Measurements from ENCODE around the gene NFXL1. TPM values are rescaled to one million over a fixed set of nuclear protein-coding genes. Genes with fewer than 3 reads are reported as not detected.

Gene NFXL1
- total RNA-seq, 1 experiment from 2014 or later = 15.7 TPM

DNA sequence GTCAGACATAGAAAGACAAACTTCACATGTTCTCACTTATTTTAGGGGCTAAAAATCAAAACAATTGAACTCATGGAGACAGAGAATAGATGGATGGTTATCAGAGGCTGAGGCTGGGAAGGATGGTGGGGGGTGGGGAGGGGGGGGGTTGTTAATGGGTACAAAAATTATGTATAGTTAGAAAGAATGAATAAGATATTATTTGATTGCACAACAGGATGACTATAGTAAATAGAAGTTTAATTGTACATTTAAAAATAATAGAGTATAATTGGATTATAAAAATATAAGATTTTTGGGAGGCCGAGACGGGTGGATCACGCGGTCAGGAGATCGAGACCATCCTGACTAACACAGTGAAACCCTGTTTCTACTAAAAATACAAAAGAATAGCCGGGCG, 109.8 kb downstream of the NFXL1 start:
- ChIA-PET POLR2A (ENCODE audit: unreplicated experiment) (no interaction called here), CTCF (no interaction called here)
- H3K4me1 ChIP-seq (replicated peaks; ENCODE audit: insufficient read depth) = no peaks in the 10 kb centered on the region
- no peaks in the 10 kb centered on the region for H4K20me1 ChIP-seq (ENCODE audit: insufficient read depth)
- H3K9me3 ChIP-seq (ENCODE audit: insufficient read depth, low read depth) = no peaks in the 10 kb centered on the region
- DNase-seq = no peak
- no peak overlapping the region for H3K4me2 ChIP-seq
- H3K36me3 ChIP-seq (ENCODE audit: low read depth) = no peaks in the 10 kb centered on the region
- no TSS peak for BruUV-seq (replicated peaks)
- no peaks in the 10 kb centered on the region for H3K9me2 ChIP-seq (ENCODE audit: insufficient read depth)
- no peak overlapping the region for H2AFZ ChIP-seq
- H3F3A ChIP-seq (ENCODE audit: insufficient read depth, low read depth) = no peaks in the 10 kb centered on the region
- H3K79me2 ChIP-seq (ENCODE audit: low read depth) = no peaks in the 10 kb centered on the region
- intact Hi-C loops (cut with micrococcal nuclease; ENCODE audit: unreplicated experiment) = no loop called here
- H3K4me3 ChIP-seq = no peak overlapping the region
- H3K27ac ChIP-seq = no peak overlapping the region
- H3K27me3 ChIP-seq (ENCODE audit: insufficient read depth, low read depth) = no peaks in the 10 kb centered on the region
- TF ChIP-seq EZH2 (IDR thresholded peaks at IDR 0.05; ENCODE audit: low read depth) = no peak
- TF ChIP-seq, protein P1, sequence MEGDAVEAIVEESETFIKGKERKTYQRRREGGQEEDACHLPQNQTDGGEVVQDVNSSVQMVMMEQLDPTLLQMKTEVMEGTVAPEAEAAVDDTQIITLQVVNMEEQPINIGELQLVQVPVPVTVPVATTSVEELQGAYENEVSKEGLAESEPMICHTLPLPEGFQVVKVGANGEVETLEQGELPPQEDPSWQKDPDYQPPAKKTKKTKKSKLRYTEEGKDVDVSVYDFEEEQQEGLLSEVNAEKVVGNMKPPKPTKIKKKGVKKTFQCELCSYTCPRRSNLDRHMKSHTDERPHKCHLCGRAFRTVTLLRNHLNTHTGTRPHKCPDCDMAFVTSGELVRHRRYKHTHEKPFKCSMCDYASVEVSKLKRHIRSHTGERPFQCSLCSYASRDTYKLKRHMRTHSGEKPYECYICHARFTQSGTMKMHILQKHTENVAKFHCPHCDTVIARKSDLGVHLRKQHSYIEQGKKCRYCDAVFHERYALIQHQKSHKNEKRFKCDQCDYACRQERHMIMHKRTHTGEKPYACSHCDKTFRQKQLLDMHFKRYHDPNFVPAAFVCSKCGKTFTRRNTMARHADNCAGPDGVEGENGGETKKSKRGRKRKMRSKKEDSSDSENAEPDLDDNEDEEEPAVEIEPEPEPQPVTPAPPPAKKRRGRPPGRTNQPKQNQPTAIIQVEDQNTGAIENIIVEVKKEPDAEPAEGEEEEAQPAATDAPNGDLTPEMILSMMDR (conservative IDR thresholded peaks at IDR 0.05) = no peak

DNA sequence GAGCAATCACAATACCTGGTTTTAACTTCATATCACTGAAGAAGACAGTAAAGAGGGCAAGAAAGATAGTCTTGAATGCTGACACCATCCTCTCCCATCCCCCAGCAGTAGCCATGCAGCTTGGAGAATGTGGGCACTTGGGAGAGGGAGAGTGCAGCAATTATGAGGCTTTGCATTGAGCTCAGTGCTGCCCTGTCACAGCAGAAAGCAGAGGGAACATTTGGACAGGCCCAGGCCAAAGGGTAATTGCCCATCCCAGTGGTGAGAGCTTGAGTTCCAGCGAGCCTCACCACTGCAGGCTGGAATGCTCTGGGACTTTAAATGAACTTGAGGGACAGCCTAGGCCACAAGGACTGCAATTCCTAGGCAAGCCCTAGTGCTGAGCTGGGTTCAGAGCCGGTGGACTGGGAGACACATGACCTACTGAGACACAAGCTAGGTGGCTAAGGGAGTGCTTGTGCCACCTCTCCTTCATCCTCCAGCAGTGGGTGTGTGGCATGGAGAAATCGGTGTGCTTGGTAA, 112.8 kb downstream of the NFXL1 start:
- no TSS peak for BruUV-seq (replicated peaks)
- no peaks in the 10 kb centered on the region for H3F3A ChIP-seq (ENCODE audit: insufficient read depth, low read depth)
- no peaks in the 10 kb centered on the region for H3K27me3 ChIP-seq (ENCODE audit: insufficient read depth, low read depth)
- no peaks in the 10 kb centered on the region for H3K9me2 ChIP-seq (ENCODE audit: insufficient read depth)
- H3K4me2 ChIP-seq = no peak overlapping the region
- ChIA-PET CTCF (no interaction called here), POLR2A (ENCODE audit: unreplicated experiment) (no interaction called here)
- no peak overlapping the region for H3K4me3 ChIP-seq
- no peaks in the 10 kb centered on the region for H3K36me3 ChIP-seq (ENCODE audit: low read depth)
- no peak for DNase-seq
- H3K9me3 ChIP-seq (ENCODE audit: insufficient read depth, low read depth) = no peaks in the 10 kb centered on the region
- no peaks in the 10 kb centered on the region for H3K4me1 ChIP-seq (replicated peaks; ENCODE audit: insufficient read depth)
- no peak overlapping the region for H2AFZ ChIP-seq
- H3K79me2 ChIP-seq (ENCODE audit: low read depth) = no peaks in the 10 kb centered on the region
- intact Hi-C loops (cut with micrococcal nuclease; ENCODE audit: unreplicated experiment) = no loop called here
- H4K20me1 ChIP-seq (ENCODE audit: insufficient read depth) = no peaks in the 10 kb centered on the region
- H3K27ac ChIP-seq = no peak overlapping the region
- TF ChIP-seq, protein P1 (conservative IDR thresholded peaks at IDR 0.05) = no peak
- TF ChIP-seq EZH2 (IDR thresholded peaks at IDR 0.05; ENCODE audit: low read depth) = no peak

DNA sequence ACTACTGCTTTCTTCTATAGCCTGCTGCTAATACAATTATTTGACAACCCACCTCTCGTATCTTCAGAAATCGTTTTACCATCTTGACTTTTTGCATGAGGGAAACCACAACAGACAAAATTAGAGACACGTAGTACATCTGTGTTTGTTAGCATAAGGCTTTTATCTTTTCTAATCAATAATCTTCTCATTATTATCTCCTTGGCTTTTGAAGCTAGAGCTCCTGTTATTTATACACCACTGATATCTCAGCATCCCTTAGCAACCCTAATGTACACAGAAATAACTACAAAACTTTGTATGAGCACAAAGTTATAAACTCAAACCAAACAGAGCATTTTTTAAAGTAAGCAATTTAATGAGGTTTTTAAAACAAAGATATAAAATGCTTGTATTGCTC, 116.2 kb downstream of the NFXL1 start:
- no peak overlapping the region for H3K4me3 ChIP-seq
- no peaks in the 10 kb centered on the region for H3K79me2 ChIP-seq (ENCODE audit: low read depth)
- H4K20me1 ChIP-seq (ENCODE audit: insufficient read depth) = no peaks in the 10 kb centered on the region
- H3K4me2 ChIP-seq = no peak overlapping the region
- H3K9me2 ChIP-seq (ENCODE audit: insufficient read depth) = no peaks in the 10 kb centered on the region
- no peaks in the 10 kb centered on the region for H3K36me3 ChIP-seq (ENCODE audit: low read depth)
- intact Hi-C loops (cut with micrococcal nuclease; ENCODE audit: unreplicated experiment) = no loop called here
- TF ChIP-seq, protein P1 (conservative IDR thresholded peaks at IDR 0.05) = no peak
- no peak for TF ChIP-seq EZH2 (IDR thresholded peaks at IDR 0.05; ENCODE audit: low read depth)
- H3K4me1 ChIP-seq (replicated peaks; ENCODE audit: insufficient read depth) = no peaks in the 10 kb centered on the region
- no peak overlapping the region for H3K27ac ChIP-seq
- no TSS peak for BruUV-seq (replicated peaks)
- no peaks in the 10 kb centered on the region for H3K9me3 ChIP-seq (ENCODE audit: insufficient read depth, low read depth)
- ChIA-PET POLR2A (ENCODE audit: unreplicated experiment) (no interaction called here), CTCF (interaction anchor here (0.6 kb wide), 1 partner anchor 299 kb away, joined by 3 read pairs; no protein-coding TSS in a partner anchor)
- no peak overlapping the region for H2AFZ ChIP-seq
- no peaks in the 10 kb centered on the region for H3K27me3 ChIP-seq (ENCODE audit: insufficient read depth, low read depth)
- no peak for DNase-seq
- no peaks in the 10 kb centered on the region for H3F3A ChIP-seq (ENCODE audit: insufficient read depth, low read depth)

Other genes starting within 250 kb of the NFXL1 start
- not detected in 2 replicates for gene CORIN, start 76.5 kb downstream of the NFXL1 start, total RNA-seq (2021)
- 1.4 and 1.8 TPM in 2 replicates for gene CNGA1, start 102.1 kb upstream of the NFXL1 start, total RNA-seq (2021)
- 7.0 and 8.2 TPM in 2 replicates for gene NIPAL1, start 102.2 kb upstream of the NFXL1 start, total RNA-seq (2021)
- gene TXK, start 219.7 kb upstream of the NFXL1 start, total RNA-seq (2021) = 1.4 and 2.6 TPM in 2 replicates

All from PC-9 (cell line).